Amniotic stem cell (primary cell): ENCODE results near the gene PAK5.

Source experiments
- DNase-seq: peaks from one replicate; lab custom pipeline; 2025; lab: John Stamatoyannopoulos, UW

Gene PAK5

DNA sequence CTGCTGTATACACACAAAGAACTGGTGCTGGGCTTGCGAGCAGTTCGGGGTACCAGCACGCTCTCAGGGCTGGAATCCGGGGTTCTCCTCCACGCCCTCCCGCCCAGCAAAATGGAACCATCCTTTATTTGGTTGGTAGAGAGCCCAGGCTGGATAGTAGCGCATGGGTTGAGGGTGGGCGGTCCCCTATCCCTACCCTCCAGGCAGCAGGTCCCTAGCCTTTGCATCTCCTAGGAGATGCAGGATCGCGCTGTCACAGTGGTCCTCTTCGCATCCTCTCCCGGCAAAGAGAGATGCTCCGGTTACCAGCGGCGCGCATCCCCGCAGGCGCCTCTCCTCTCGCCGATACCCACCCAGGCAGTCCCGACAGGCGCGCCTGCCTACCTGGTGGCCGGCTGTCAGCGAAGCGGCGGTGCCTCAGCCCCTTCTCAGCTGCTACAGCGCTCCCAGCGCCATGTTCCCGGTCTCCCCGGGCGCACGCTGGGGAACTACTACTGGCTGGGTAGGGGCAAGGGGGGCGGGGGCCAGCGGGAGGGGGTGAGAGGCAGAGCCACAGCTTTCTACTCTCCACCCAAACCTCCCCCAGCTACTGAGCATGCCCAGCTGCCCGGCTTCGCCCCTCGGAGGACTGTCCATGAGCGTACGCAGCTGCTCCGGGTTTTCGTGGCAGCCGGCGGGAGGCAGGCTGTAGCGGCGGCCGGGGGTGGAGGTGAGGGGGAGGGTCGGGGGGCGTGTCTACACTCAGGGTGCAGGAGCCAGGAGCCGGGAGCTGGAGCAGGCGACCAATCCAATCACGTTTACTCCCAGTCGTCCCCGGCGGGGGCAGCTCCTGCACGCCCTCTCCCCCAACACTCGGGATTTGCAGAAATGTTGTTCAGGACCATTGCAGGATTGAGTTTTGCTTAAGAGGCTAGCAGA lies at the start of gene PAK5:
Gene PAK5, minus strand, starts transcription at position 699 of the 918 bp plus-strand sequence. CDS start 194,748 bp downstream, outside the sequence.
- no peak for DNase-seq

DNA sequence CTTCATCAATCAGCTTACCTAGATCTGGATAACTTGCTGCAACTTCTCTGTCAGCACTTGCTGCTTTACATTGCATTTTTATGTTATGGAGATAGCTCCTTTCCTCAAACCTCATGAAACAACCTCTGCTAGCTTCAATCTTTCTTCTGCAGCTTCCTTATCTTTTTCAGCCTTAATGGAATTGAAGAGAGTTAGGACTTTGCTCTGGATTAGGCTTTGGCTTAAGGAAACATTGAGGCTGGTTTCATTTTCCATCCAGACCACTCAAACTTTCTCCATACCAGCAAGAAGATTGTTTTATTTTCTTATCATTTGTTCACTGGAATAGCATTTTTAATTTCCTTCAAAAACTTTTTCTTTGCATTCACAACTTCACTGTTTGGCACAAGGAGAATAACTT lies 48.8 kb upstream of the PAK5 start:
- no peak for DNase-seq

DNA sequence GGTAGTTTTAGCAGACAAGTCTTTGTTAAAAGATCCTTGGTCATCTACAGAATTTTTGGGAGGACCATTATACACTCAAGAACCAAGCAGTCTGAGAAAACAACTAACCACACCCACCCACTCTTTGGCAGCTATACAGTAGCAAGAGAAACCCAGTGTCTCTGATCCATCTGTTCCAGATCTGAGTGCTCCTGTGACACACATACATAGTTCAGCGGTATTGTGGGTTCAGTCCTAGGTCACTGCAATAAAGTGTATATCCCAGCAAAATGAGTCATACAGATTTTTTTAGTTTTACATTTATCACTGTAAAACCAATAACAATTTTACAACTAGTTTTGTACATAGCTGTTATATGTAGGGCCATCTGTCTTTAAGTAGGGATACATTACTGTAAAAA lies 47.4 kb upstream of the PAK5 start:
- DNase-seq = no peak

DNA sequence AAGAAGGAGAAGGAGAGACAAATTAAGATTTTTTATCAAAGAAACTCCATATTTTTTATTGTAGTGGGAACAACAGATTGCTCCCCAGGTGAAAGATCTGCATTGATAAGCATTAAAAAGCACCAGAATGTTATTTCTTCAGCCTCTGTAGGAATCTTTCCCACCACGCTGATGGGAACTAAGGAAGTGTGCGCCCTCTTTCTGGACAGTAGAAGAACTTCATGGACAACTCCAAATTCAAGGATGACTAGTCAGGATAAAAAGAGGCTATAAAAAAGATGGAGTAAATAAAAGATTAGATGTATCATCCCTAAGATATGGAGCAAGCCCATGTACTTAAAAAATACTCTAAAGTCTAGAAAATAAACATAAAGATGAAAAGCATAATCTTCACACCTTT lies 45.8 kb upstream of the PAK5 start:
- DNase-seq = no peak

DNA sequence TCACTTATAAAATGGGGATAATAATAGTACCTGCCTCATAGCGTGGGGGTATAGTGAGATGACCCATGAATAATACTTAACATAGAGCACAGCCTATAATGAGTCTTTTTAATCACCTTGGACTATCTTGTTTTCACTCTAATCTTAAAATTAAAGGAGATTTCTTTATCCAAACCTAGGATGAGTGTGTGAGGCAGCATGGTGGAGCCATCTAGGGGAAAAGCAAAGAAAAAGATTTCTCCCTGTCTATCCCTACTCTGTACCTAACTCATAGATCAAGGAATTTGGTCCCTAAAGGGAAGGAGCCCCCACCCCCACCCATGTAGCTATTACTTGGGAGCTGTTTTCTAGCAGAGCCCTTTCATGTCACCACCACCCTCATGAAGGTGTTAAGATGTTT lies 45.2 kb upstream of the PAK5 start:
- DNase-seq = no peak

DNA sequence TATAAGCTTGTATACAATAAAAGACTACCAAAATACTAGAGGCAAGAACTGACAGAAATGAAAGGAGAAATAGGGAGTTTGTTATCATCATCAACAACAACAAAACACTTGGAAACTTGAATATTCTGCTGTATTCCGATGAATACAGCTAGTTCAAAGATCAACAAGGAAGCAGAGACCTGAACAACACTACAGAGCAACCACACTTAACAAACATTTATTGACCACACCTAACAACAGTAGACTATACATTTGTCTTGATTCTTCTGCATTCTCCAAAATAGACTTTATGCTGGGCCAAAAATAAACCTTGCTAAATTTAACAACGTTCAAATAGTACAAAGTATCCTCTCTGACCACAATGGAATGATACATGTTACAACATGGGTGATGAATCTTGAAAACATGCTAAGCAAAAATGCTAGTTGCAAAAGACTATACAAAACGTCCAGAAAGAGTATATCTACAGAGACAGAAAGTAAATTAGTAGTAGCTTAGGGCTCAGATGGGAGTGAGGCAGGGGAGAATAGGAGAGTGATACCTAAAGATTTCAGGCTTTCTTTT lies 39.1 kb upstream of the PAK5 start:
- no peak for DNase-seq

DNA sequence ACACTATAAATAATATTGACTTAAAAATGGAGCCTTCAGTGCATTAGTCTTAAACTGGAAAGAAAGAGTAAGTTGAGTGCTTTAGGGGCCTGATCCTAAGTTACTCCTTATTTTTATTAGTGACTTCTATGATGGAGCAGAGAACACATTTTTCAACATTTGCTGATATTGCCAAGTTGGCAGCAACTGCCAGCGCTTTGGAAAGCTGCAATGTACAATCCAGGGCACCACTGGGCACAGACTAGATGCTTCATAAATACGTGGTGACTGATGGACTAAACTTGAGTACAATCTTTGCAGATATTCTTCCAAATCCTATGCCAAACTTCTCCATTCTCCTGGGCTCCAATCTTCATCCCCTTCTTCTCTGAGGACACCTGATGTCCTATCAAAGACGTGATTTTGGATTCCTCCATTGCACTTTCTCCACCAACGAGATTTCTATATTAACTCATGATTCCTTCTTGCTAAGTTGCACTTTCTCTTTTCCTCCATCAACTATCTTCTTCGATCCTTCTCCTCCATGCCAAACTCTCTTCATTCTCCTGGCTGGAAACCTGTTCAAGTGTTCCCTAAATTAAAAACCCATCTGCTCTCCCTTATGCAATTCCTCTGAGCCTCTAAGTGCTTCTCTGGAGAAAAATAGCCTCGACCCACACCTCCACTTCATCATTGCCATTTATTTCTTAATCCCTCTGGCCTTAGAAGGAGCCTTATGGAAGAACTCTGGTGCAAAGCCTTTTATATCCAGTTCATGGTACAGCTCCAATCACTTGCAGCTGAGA lies 28.5 kb upstream of the PAK5 start:
- no peak for DNase-seq

DNA sequence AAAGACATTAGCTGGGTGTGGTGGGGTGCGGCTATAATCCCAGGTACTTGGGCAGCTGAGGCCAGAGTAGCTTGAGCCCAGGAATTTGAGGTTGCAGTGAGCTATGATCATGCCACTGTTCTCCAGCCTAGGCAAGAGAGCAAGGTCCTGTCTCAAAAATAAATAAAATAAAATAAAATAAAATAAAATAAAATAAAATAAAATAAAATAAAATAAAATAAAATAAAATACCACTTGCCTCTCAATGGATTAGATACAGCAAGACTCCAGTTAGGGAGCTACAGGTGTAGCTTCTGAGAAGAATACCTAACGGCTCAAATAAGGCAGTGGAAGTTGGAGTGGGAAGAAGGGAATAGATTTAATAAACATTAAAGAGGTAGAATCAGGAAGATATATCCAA lies 13.7 kb upstream of the PAK5 start:
- no peak for DNase-seq

DNA sequence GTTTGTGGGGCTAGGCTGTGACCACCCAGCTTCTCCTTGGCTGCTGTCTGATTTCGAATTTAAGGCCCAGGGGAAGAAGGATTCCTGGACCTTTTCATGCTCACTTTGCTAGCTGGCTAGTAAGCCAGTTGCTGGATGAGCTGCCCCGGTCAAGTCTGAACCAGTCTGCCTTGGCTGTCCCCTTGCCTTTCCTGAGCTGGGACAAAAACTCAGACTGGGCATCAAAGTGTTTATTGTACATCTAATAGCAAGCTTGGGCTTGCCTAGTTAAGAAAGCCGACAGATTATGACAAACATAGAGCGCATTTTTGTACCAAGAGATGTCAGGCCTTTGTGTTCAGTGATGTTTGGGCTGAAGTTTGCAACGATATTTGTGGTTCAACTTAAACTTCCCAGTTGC lies 750 bp upstream of the PAK5 start:
- no peak for DNase-seq

DNA sequence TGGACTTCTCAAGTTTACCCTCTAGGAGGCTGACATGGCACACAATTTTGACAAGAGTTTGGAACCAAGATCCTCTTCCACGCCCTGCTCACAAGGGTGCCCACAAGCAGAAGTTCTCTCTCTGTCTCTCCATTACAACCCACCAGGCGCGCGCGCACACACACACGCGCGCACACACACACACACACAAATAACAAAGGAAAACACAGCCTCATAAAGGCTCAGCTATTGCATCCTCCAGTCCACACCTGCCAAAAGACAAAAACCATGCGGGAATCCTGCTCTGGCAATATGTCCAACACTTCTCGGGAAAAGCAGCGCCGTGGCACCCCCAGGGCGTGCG lies 870 bp downstream of the PAK5 start:
- DNase-seq = no peak

DNA sequence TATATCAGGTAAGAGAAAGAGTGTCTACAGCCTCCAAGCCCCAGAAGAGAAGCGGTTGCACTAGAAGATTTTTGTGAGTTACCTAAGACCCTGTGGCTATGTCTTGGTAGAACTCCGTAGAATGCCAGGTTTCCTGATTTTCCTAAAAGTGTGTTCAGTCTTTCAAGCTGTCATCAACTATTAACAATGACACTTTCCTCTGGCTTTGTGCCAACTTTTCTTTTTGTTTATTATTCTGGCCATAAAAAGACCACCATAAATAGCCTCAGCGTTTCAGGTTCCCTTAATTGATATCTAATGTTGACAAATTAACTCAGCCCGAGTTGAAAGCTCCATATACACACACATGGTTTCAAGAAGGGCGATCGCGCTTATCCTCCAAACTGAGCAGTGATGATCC lies 1.2 kb downstream of the PAK5 start:
- DNase-seq = no peak

DNA sequence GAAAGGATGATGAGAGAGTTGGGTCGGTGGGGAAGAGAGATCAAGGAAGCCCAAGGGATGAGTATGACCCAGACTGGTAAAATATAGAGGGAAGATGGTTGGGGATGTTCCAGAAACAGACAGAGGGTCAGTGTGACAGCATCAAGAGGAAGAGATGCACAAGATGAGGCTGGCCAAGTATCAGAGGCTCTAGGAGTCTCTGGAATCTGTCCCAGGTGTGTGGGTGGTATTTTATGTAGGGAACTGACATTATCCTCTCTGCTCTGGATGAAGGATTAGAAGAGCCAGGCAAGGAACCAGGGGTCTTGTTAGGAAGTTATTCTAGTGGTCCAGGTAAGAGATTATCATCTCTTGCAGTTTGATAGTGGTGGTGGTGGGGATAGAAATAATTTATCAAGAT lies 3.6 kb downstream of the PAK5 start:
- no peak for DNase-seq

DNA sequence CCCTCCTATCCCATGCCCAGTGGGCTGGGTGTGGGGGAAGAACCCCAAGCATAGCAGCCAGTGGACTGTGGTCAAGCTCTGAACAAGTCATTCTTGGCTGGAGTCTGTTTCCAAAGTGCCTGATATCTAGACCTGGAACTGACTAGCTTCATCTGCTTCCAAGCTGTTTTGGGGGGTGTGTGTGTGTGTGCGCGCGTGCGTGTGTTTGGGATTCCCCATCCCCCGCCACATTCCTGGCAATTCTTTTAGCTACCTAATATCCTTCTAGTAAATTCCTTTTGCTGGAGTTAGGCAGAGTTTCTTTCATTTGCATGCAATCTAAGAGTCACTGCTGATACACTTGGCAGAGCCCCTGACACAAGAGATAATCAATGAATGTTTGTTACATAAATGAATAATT lies 7.8 kb downstream of the PAK5 start:
- no peak for DNase-seq

DNA sequence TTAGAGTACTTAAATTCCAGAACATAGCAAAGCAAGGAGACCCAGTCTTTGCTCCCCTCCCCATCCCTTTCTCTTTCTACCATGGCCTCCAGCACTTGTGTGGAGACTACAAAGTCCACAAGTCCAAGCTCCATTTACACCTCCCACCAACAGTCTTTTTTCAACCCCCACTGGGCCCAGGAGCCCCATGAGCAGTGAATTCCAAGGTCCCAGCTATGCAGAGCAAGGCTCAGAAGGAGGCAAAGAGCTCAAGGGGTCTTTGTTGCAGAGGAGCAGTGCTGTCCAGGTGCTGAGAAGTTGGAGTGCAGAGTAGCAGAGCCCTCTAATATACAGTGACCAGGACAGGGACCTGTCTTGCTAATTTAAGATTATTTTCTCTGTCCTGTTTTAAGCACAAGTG lies 9.0 kb downstream of the PAK5 start:
- no peak for DNase-seq

DNA sequence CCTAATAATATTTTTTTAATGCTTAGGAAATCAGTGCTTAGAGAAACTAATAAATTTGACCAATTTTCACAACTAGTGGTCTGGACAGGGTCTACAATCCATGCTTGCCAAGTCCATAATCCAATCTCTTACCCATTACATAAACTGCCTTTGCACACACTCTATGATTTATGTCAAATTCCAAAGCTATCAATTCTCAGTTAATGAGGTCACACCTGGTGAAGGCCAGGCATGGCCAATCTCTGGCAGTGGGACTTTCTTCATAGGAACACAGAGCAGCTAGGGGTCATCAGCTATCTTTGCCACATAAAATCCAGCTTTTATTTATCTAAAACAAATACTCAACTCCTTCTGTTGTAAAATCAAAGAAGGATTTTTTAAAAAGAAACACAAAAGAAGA lies 21.2 kb downstream of the PAK5 start:
- DNase-seq = no peak

DNA sequence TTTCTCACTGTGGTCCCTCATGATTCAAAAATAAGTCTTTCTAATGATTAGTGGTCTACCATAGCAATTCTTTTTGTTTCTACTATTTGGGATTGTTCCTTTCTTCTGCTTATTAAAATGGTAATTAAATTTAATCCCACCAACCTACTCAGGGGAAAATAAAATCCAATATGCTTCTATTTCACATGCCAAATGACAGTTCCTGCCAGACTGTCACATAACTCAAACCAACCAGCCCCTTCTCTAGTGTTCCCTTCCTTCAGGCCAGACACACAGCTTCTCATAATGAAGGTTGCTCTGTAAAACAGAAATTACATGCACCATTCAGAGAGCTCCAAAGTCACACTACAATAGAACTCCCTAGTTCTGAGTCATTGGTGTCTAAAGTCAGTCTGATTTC lies 23.2 kb downstream of the PAK5 start:
- no peak for DNase-seq

DNA sequence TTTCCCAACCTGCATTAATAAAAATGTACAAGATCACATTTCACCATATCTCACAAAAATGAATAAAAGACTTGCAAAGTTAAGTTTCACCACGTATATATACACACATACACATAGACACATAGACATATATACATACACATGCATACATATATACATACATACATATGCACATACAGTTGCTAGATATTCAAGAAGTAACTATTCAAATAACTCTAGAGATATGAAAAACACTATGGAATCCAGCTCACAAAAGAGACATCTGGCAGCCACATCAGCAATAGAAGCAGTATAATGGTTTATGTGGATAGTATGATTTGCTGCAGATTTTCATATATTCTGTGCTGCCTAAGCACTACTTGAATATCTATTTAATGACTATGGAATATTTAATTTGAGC lies 28.1 kb downstream of the PAK5 start:
- no peak for DNase-seq

DNA sequence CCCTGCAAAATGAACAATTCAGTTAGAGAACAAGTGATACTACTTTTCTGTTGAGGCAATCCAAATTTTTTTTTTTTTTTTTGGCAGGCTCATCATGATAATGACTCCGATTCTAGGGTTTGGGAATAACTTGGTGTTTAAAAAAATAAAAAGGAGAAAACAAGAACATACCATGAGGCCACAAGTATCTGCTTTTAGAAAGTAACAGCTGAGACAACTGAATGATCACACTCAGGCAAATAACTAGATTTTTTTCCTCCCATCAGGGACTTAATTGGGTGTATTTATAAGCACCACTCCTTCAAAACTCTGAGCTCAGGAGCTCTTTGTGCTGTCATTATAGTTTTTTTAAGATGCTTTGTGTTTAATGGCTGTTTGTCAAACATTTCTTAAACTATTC lies 29.6 kb downstream of the PAK5 start:
- no peak for DNase-seq

DNA sequence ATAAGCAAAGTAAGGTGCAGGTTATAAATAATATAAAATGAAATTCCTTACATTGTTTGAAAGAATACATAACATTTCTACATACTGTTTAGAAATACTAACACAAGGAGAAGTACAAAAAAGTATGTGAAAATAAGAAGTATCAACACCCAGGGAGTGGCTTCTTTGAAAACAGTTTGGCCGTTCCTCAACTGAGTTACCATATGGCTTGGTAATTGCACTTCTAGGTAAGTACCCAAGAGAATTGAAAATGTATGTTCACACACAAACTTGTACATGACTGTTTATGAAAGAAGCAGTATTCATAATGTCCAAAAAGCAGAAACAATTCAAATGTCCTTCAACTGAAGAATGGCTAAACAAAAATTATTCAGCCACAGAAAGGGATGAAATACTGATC lies 30.7 kb downstream of the PAK5 start:
- DNase-seq = no peak

DNA sequence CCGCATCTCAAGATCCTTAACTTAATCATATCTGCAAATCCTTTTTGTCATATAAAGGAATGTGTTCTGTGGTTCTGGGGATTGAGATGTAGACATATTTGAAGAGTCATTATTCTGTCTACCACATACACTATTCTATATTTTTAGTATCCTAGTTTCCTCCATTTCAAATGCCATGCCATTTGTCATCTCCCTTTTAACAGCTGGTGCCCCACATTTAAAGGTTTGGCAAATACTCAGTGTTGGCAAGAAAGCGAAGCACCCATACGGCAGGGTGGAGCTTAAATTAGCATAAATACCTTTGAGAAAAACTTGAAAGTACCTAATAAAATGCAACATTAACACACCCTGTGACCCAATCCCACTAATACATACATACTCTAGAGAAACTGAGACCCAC lies 31.7 kb downstream of the PAK5 start:
- DNase-seq = no peak

DNA sequence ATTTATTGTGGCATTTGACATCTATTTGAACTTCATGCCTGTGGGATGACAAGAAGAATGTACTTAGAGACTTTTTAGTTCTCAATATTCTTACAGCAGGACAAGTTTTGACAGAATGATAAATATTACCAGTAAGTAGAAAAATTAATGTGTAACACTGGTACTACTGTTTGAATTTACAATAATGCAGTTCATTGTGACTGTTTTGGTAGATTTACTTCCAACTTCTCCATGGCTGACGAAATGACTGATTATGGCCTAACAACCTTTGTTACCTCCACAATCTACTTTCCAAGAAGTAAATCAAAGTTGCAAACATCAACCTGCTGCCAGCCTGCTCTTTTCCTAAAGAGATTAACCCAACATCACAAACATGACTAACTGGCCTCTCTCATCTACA lies 38.5 kb downstream of the PAK5 start:
- no peak for DNase-seq

DNA sequence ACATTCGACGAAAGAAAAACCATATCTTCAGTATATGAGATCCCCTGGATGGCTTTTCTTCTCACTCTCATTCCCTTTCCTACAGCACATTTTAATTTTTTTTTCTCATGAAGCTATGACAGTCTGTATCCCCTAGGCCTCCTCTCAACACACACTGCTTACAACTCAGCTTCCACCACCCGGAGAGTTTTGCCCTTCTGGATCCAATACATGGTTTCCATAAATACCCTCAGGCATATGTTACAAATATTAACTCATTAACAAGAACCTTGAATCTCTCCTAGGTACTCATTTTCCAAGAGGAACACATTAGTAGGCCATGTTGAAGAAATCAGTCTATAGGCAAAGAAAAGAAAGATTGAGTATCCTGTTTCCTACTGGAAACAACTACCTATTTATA lies 44.0 kb downstream of the PAK5 start:
- DNase-seq = no peak

DNA sequence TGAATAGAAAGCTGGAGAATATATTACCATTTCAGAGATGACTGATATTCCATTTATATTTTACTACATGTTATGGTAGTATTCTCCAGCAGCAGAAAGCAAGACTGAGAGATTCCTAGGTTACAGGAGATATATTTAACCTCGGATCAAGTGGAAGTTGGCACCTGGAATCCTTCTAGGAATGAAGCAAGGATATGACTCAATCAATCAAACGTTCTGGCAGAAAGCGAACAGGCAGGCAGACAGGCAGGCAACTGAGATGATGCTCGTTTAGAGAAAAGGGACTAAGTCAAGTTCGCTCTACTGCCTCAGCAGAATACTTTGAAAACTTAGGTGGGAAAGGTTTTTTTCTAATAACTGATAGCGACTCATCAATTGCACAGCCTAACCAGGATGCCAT lies 46.2 kb downstream of the PAK5 start:
- DNase-seq = no peak
